Liver (tissue), 3 donors: ENCODE data around the gene SWT1.
A peak's percentile ranks its signal among the peaks of the same experiment; 100 is the strongest.

Source experiments
- CTCF ChIP-seq: fragments of 150-350 bp; IDR thresholded peaks from 2 replicates; pipeline ENCODE4 v1.5.1; 2017; ENCODE audit warnings: improper control_type of control experiment, low read depth, low read length; ENCODE audit not compliant: missing input control
- MAX ChIP-seq: IDR thresholded peaks from 2 replicates; pipeline ENCODE4 v1.6.1; 2016; ENCODE audit warnings: antibody characterized with exemption
- REST ChIP-seq: IDR thresholded peaks from 2 replicates; pipeline ENCODE4 v1.6.1; 2016; ENCODE audit warnings: antibody characterized with exemption, mild to moderate bottlenecking
- RXRA ChIP-seq, 2 donors: IDR thresholded peaks; 2 replicates each; pipeline ENCODE4 v1.6.1; 2017 to 2018; ENCODE audit warnings: antibody characterized with exemption in 2 of 2, mild to moderate bottlenecking in 1 of 2
- TAF1 ChIP-seq: conservative IDR thresholded peaks from 2 replicates; pipeline ENCODE4 v1.6.1; 2016; ENCODE audit warnings: antibody characterized with exemption, mild to moderate bottlenecking
- donor health status: healthy.
- donor health status: healthy.

GRCh38 chr1:185238447-185238846 is 81.5 kb downstream of the SWT1 start:
- TF ChIP-seq TAF1 (no peak), CTCF (peak; percentile 33), MAX (no peak), REST (no peak), RXRA (IDR thresholded peaks at IDR 0.05) (no peak)
